Inflammatory macrophage (primary cell): ENCODE measurements around the gene FBLN2.
A peak's percentile ranks its signal among the peaks of the same experiment; 100 is the strongest.

Source experiments
- DNase-seq, 2 donors: peaks; one replicate each; pipeline ENCODE4 v3.0.0-alpha.2; 2020 to 2022

FBLN2 gene

GRCh38 chr3:13651057-13651400 is 102.1 kb downstream of the FBLN2 start:
- DNase-seq, result no peak

- DNase-seq, result no peak
Measured at GRCh38 chr3:13651775-13652428, 103.0 kb downstream of the FBLN2 start.

- DNase-seq, result no peak
Measured at GRCh38 chr3:13652728-13653127, 103.8 kb downstream of the FBLN2 start.

- no peak for DNase-seq
Measured at GRCh38 chr3:13653631-13654279, 104.8 kb downstream of the FBLN2 start.

GRCh38 chr3:13654330-13655060 is 105.6 kb downstream of the FBLN2 start:
- DNase-seq, result no peak

- DNase-seq, result peak; percentile 26 to 65
Measured at GRCh38 chr3:13655061-13655913, 106.4 kb downstream of the FBLN2 start.

GRCh38 chr3:13656584-13657301 is 107.8 kb downstream of the FBLN2 start:
- DNase-seq, result no peak

- DNase-seq, result peak; percentile 26 to 51
Measured at GRCh38 chr3:13657660-13658435, 108.9 kb downstream of the FBLN2 start.

- no peak for DNase-seq
Measured at GRCh38 chr3:13658681-13659080, 109.8 kb downstream of the FBLN2 start.

GRCh38 chr3:13659221-13659969 is 110.5 kb downstream of the FBLN2 start:
- no peak for DNase-seq

GRCh38 chr3:13660042-13660874 is 111.3 kb downstream of the FBLN2 start:
- no peak for DNase-seq

- no peak for DNase-seq
Measured at GRCh38 chr3:13661121-13661520, 112.2 kb downstream of the FBLN2 start.

- no peak for DNase-seq
Measured at GRCh38 chr3:13662238-13662847, 113.4 kb downstream of the FBLN2 start.

- no peak for DNase-seq
Measured at GRCh38 chr3:13663781-13664535, 115.0 kb downstream of the FBLN2 start.

GRCh38 chr3:13665582-13666226 is 116.8 kb downstream of the FBLN2 start:
- no peak for DNase-seq

- no peak for DNase-seq
Measured at GRCh38 chr3:13666227-13666619, 117.3 kb downstream of the FBLN2 start.

GRCh38 chr3:13666781-13667709 is 118.1 kb downstream of the FBLN2 start:
- no peak for DNase-seq
